Glutamatergic neuron (in vitro differentiated cells): ENCODE data around the gene MT1A. TPM values are rescaled to one million over a fixed set of nuclear protein-coding genes. Genes with fewer than 3 reads are reported as not detected.
A peak's percentile ranks its signal among the peaks of the same experiment; 100 is the strongest.
"Not testable (repeated sequence)": the region's sequence is repeated elsewhere in the genome, so short reads cannot be mapped to it uniquely, and the experiment has no call there.

Experiments
- DNase-seq: peaks from one replicate; pipeline ENCODE4 v3.0.0; 2022
- H3K27ac Mint-ChIP-seq: one replicate; pipeline ENCODE4 v1.8.0; 2020; ENCODE audit warnings: mild to moderate bottlenecking, mixed read lengths, inconsistent platforms; ENCODE audit not compliant: unreplicated experiment
- H3K27me3 Mint-ChIP-seq: one replicate; pipeline ENCODE4 v1.8.0; 2020; ENCODE audit warnings: mild to moderate bottlenecking, moderate library complexity, mixed read lengths, inconsistent platforms; ENCODE audit not compliant: unreplicated experiment
- H3K36me3 Mint-ChIP-seq: one replicate; pipeline ENCODE4 v1.8.0; 2020; ENCODE audit warnings: mild to moderate bottlenecking, mixed read lengths, inconsistent platforms; ENCODE audit not compliant: unreplicated experiment
- H3K4me1 Mint-ChIP-seq: one replicate; pipeline ENCODE4 v1.8.0; 2020; ENCODE audit warnings: mild to moderate bottlenecking, low read depth, mixed read lengths, inconsistent platforms; ENCODE audit not compliant: unreplicated experiment
- H3K4me3 Mint-ChIP-seq: one replicate; pipeline ENCODE4 v1.8.0; 2020; ENCODE audit warnings: mild to moderate bottlenecking, mixed read lengths, inconsistent platforms; ENCODE audit not compliant: unreplicated experiment
- H3K9me3 Mint-ChIP-seq: one replicate; pipeline ENCODE4 v1.8.0; 2020; ENCODE audit warnings: mild to moderate bottlenecking, moderate library complexity, mixed read lengths, inconsistent platforms; ENCODE audit not compliant: unreplicated experiment
- CTCF ChIP-seq: fragments of 200-600 bp; sonication (generic); IDR thresholded peaks from one replicate; pipeline ENCODE4 v1.5.0; 2021; ENCODE audit not compliant: partially characterized antibody, unreplicated experiment
- total RNA-seq: library from RNA; stranded (reverse); fragmentation: NEBNext Ultra II Directional; extraction: Animal tissue kit (Norgen Biotek cat#: 25700); gene quantifications from one replicate; pipeline ENCODE4 v1.2.1, GENCODE V29; 2021; ENCODE audit not compliant: unreplicated experiment

The MT1A gene
- total RNA-seq, 1 donor from 2014 or later: not detected

- Mint-ChIP-seq H3K9me3 (peaks cover 7% of the 10 kb centered on the region), H3K27ac (no peak overlapping the region), H3K4me3 (peak overlapping the region; percentile 82), H3K27me3 (peaks cover 36% of the 10 kb centered on the region), H3K4me1 (no peaks in the 10 kb centered on the region), H3K36me3 (peaks cover 3% of the 10 kb centered on the region)
- TF ChIP-seq CTCF: no peak
- no peak for DNase-seq
Observed at GRCh38 chr16:56662357-56663354, 24.2 kb downstream of the MT1A start.

- Mint-ChIP-seq H3K9me3 (peaks cover 4% of the 10 kb centered on the region), H3K27me3 (peaks cover 37% of the 10 kb centered on the region), H3K36me3 (peaks cover 3% of the 10 kb centered on the region), H3K4me1 (no peaks in the 10 kb centered on the region), H3K27ac (no peak overlapping the region), H3K4me3 (no peak overlapping the region)
- no peak for DNase-seq
- TF ChIP-seq CTCF: no peak
Observed at GRCh38 chr16:56664506-56664905, 26.0 kb downstream of the MT1A start.

GRCh38 chr16:56665286-56666261, 27.1 kb downstream of the MT1A start:
- H3K27me3 Mint-ChIP-seq: peaks cover 33% of the 10 kb centered on the region
- not testable (repeated sequence) for H3K4me3 Mint-ChIP-seq, H3K27ac Mint-ChIP-seq, DNase-seq, H3K36me3 Mint-ChIP-seq, H3K4me1 Mint-ChIP-seq, H3K9me3 Mint-ChIP-seq

- no peak for DNase-seq
- Mint-ChIP-seq H3K27ac (no peak within 1 kb of the TSS), H3K4me3 (peak within 1 kb of the TSS; percentile 69), H3K27me3 (peaks cover 42% of the 10 kb centered on the region), H3K4me1 (no peaks in the 10 kb centered on the region), H3K36me3 (no peaks in the 10 kb centered on the region), H3K9me3 (peaks cover 2% of the 10 kb centered on the region)
- no peak for TF ChIP-seq CTCF
Observed at GRCh38 chr16:56667581-56668571, 29.4 kb downstream of the MT1A start, which contains the start of gene MT1G. Gene MT1G, minus strand, starts transcription at chr16:56668065. Its CDS starts 72 bp downstream, at chr16:56667993.
